ENCODE measurements around the gene GSTCD.

Gene GSTCD

DNA sequence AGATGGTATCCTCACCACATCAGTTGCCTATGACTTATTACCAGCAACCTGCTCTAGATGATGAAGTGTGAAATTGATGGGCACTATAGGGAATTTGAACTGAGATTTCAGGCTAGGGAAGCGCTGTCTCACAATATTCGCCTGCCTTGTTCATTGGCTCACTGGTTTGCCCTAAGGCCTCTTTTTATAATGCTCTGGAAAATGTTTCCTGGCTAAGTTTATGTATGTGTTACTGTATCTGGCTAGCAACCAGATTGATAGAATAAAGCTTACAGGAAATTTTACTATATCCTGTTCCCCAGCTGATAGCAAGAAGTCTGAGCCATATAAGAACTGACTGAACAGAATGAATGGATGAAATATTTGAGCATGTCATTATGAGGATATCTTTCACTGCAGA, 71.6 kb downstream of the GSTCD start:
- POLR2A ChIA-PET, result no interaction called here
- no peaks in the 10 kb centered on the region for H3K9me3 ChIP-seq (ENCODE audit: control insufficient read depth, insufficient read depth, low read depth, low read length)
- H3K4me3 ChIP-seq (ENCODE audit: low read depth, low read length), result no peak overlapping the region
- TF ChIP-seq ZNF830 (tag by site-specific recombination; IDR thresholded peaks at IDR 0.05; ENCODE audit: low read depth) (no peak), PRDM1 (tag by site-specific recombination; IDR thresholded peaks at IDR 0.05) (no peak), ZNF521 (tag by site-specific recombination; IDR thresholded peaks at IDR 0.05) (no peak), ZNF670 (tag by site-specific recombination; IDR thresholded peaks at IDR 0.05; ENCODE audit: low read depth) (no peak), TRIM28 (IDR thresholded peaks at IDR 0.05; ENCODE audit: borderline replicate concordance, low read length) (no peak), ZNF473 (tag by site-specific recombination; IDR thresholded peaks at IDR 0.05) (no peak), REPIN1 (tag by site-specific recombination; IDR thresholded peaks at IDR 0.05; ENCODE audit: low read depth) (no peak), BCL11A (tag by site-specific recombination; IDR thresholded peaks at IDR 0.05; ENCODE audit: low read depth) (no peak), ZNF501 (tag by site-specific recombination; IDR thresholded peaks at IDR 0.05) (no peak)
- no peaks in the 10 kb centered on the region for H3K36me3 ChIP-seq (ENCODE audit: control insufficient read depth in 2 of 2, insufficient read depth in 1 of 2, low read length in 2 of 2)
- no peak overlapping the region for H3K27ac ChIP-seq (ENCODE audit: extremely low read depth, low read depth, low read length)
- no peaks in the 10 kb centered on the region for H3K4me1 ChIP-seq (ENCODE audit: control insufficient read depth, insufficient read depth, low read length)
- CTCF ChIA-PET, result no interaction called here

GRCh38 chr4:105784761-105785160, 76.2 kb downstream of the GSTCD start:
- ChIA-PET POLR2A (no interaction called here), CTCF (no interaction called here)
- Histone ChIP-seq H3K4me3 (ENCODE audit: low read depth, low read length) (no peak overlapping the region), H3K9me3 (ENCODE audit: control insufficient read depth, insufficient read depth, low read depth, low read length) (no peaks in the 10 kb centered on the region), H3K4me1 (ENCODE audit: control insufficient read depth, insufficient read depth, low read length) (no peaks in the 10 kb centered on the region), H3K36me3 (ENCODE audit: control insufficient read depth in 2 of 2, insufficient read depth in 1 of 2, low read length in 2 of 2) (no peaks in the 10 kb centered on the region), H3K27ac (ENCODE audit: extremely low read depth, low read depth, low read length) (no peak overlapping the region)
- TF ChIP-seq ZNF623 (tag by site-specific recombination; IDR thresholded peaks at IDR 0.05), result no peak
- TF ChIP-seq KLF9 (tag by site-specific recombination; IDR thresholded peaks at IDR 0.05; ENCODE audit: low read depth), result no peak
- no peak for TF ChIP-seq ZNF585B (tag by site-specific recombination; IDR thresholded peaks at IDR 0.05)
- no peak for TF ChIP-seq KLF1 (tag by site-specific recombination; IDR thresholded peaks at IDR 0.05)
- no peak for TF ChIP-seq ZNF221 (tag by site-specific recombination; IDR thresholded peaks at IDR 0.05; ENCODE audit: borderline replicate concordance)
- TF ChIP-seq ZNF558 (tag by site-specific recombination; IDR thresholded peaks at IDR 0.05), result no peak
- TF ChIP-seq ZNF426 (tag by site-specific recombination; IDR thresholded peaks at IDR 0.05), result no peak
- TF ChIP-seq ZNF433 (tag by site-specific recombination; IDR thresholded peaks at IDR 0.05; ENCODE audit: low read depth), result no peak
- no peak for TF ChIP-seq ZNF416 (tag by site-specific recombination; IDR thresholded peaks at IDR 0.05)
- TF ChIP-seq ZNF654 (tag by site-specific recombination; IDR thresholded peaks at IDR 0.05; ENCODE audit: low read depth), result no peak
- no peak for TF ChIP-seq ZBTB21 (tag by site-specific recombination; IDR thresholded peaks at IDR 0.05)

- Histone ChIP-seq H3K27ac (ENCODE audit: extremely low read depth, low read depth, low read length) (no peak overlapping the region), H3K4me3 (ENCODE audit: low read depth, low read length) (no peak overlapping the region), H3K4me1 (ENCODE audit: control insufficient read depth, insufficient read depth, low read length) (no peaks in the 10 kb centered on the region), H3K9me3 (ENCODE audit: control insufficient read depth, insufficient read depth, low read depth, low read length) (no peaks in the 10 kb centered on the region), H3K36me3 (ENCODE audit: control insufficient read depth in 2 of 2, insufficient read depth in 1 of 2, low read length in 2 of 2) (no peaks in the 10 kb centered on the region)
- ChIA-PET CTCF (no interaction called here), POLR2A (no interaction called here)
- TF ChIP-seq ZBTB10 (tag by site-specific recombination; IDR thresholded peaks at IDR 0.05) (no peak), PRDM6 (tag by site-specific recombination; IDR thresholded peaks at IDR 0.05) (peak; percentile 30; the same call in 1 of the 2 replicates)
These were observed 77.2 kb downstream of the GSTCD start for GRCh38 chr4:105785792-105786191.
